Activated T-helper 1 cell treated with Interleukin-2 at 50 U/mL for 16 hours (primary cell): ENCODE measurements around the gene DPP4.

Experiments used
- DNase-seq: peaks from one replicate; pipeline ENCODE4 v3.0.0-alpha.2; 2020; ENCODE audit warnings: low read depth

DPP4 gene

DNA sequence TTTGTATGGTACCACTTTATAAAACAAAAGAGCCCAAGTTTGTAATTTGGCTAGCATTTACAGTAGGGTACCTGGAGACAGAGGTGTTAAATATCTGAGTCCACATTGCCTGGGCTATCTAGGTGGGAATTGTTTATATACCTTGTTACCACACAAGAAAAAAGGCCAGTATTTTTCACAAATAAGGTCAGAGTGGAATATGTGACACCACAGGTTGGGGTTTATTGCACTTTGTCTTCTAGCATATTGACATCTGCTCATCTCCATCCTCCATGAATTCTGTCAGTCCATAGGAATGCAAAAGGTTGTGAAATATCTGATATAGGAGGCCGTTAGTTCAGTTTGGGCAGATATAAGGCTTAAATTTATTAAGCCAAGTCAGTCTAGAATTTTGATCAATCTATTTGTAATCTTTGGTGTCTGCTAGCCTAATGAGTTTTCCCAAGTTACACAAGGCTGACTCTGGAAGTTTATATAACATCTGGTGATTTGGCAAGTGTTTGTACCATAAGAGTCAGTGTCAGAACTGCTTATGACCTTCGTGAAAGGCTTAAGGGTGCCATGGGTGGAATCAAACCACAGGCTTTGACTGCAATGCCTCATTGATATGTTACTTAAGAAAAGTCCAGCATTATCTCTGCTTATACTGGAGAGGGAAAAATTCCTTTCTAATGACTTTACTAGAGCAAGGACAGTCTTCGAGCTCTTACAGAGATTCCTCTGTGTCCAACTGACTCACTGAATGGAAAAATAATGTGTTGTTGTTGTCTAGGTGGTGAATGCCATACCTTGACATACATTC is 11.3 kb upstream of the DPP4 start:
- DNase-seq: no peak

DNA sequence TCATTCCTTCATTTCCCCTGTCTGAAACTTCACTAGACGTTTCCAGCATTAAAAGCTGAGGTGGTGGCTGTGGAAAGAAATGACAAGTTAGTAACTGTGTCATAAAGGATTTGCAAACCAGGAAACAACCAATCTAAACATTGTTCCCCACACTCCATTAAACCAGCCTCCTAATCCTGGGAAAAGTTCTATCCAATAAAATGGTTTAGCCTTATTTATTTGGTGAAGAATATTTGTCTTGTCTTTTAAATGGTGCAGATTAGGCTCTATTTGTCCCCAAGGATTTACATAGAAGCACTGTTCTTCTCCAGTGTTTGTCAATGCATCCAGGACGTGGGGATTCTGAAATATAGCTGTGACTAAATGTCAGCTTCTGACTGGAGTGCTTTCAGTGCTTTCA is 10.5 kb upstream of the DPP4 start:
- no peak for DNase-seq

DNA sequence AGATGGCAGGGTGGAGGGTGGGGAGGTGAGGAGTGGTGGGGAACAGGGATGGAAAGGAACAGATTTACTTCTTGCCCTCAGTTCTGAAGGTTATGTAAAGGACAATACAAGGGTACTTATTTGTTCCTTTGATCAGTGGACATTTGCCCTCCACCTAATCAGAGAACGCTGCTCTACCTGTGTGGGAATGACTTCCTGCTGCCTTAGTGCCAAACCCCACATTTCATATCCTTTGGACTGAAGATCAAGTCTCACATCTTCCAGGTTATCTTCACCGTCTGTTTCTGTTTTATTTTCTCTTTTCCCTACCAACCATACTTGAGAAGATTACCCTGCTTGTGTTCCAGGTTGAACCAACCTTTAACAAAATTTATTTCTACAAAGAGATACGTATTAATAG is 8.7 kb upstream of the DPP4 start:
- DNase-seq: no peak

DNA sequence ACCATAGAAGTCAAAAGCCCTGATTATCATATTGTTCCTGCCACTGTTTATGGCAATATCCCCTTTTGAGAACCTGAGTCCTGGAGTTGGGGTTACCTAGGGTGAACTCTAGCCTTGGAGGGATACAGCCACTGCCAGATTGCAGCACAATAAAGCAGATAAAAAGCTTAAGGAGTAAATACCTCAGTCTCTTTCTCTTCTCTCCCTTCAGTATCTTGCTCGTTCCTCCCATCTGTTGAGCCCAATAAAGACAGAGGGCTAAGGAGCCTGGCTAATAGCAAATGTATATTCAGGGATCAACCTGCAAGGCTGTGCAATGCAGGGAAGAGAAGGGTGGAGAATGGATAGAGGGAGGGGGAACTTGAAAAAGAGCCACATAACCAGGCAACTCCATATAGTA is 8.0 kb upstream of the DPP4 start:
- no peak for DNase-seq

DNA sequence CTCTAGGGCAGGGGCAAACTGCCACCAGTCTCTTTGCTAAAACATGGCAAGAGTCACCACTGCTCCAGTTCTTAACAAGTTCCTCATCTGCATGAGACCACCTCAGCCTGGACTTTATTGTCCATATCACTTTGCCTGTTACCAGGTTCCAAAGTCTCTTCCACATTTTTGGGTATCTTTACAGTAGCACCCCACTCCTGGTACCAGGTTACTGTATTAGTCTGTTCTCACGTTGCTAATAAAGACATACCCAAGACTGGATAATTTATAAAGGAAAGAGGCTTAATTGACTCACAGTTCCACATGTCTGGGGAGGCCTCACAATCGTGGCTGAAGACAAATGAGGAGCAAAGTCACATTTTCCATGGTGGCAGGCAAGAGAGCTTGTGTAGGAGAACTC is 5.5 kb upstream of the DPP4 start:
- DNase-seq: no peak

DNA sequence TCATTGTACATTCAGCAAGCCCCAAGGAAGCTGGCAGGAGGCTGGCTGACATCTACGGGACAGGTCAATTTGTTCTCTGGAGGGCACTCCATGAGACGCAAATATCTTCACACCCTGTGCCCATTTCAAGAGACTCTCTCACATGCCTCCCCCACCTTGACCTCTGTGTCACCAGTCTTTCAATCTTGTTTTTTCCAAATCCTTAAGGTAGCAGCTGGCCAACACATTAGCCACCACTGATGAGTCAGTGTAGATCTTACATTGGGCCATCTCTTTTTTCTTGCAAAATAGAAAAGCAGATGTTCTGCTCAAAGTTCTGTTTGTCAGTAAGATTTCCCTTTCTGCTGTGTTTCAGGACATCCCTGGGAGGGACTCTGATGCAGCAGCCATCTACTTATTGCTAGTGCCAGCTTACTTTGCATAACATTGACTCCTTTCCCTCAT is 1.7 kb upstream of the DPP4 start:
- DNase-seq: no peak

DNA sequence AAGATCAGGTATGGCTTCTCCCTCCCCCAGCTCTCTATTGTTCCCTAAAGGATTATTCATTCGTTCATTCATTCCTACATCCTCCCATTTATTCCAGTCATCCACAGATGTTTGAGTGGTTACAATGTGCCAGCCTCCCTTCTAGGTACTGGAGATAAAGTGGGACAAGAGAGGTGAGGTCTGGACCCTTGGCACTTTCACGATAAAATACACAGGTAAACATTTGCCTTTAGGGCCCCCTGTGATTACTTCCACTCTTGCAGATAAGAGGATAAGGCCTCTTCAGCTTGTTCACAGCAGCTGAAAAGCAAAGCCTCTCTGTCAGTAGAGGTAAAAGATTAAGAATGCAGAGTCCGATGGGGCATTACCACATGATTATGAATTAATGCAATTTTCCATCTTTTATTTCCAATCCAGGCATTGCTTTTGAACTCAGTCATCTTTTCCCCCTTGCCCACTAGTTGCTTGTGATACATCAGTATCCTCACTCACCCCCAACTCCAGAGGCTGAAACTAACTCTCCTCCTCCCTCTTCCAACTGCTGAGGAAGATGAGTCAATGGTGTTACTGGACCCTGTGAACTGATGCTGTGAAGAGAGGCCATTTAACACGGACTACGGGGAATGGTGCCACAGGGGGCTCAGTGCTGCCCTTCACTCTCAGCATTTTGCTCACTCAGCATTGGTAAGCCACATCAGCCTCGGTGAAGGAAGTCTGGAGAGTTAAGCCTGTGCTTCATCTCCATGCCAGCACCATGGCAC is 1.1 kb upstream of the DPP4 start:
- no peak for DNase-seq

DNA sequence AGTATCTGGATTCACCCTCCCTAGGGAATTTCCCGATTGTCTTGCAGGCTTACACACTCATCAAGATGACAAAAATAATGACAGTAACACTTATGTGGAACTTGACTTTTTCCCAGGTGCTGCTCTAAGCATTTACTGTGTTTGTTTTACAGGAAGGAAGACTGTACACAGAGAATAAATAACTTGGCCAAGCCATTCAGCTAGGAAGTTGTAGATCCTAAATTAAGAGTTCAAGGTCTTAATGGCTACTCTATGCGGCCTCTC is 549 bp upstream of the DPP4 start:
- no peak for DNase-seq

DNA sequence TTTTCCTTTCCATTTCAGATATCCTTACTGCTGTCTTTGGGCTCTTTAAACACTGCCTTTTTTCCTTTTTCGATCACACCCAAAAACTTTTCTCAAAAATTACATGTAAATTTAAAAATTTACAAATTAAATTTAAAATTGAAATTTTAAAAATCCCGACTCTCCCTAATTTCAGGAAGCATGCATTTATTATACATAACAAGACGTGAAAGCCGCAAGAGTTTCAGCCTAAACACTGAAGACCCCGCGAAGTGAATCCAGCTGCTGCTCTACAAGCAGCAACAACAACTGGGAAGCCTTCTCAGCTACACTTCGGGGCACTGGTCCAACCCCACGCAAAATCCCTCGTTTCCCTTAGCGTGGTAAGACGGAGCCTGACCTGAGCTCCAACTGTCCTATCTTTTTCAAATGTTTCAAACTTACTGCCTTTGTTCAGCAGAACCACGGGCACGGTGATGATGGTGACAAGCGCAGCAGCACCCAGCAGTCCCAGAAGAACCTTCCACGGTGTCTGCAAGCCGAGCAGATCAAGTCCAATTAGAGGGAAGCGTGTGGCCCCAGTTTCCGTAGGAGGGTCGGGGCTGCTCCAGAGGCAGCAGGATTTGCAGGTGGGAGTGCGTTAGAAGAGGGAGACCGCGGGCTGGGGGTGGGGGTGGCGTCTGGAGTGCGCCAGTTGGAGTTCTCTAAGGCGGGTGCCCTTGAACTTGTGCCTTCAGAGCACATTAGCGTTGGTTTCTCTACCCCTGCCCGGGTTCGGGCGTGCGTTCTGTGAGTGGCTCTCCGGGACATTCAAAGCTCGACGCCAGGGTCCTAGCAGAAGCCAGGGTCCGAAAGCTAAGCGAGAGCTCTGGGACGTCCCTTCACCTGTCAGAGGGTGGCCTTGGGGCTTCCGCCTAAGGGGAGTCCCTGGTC is 783 bp downstream of the DPP4 start:
- DNase-seq: no peak

DNA sequence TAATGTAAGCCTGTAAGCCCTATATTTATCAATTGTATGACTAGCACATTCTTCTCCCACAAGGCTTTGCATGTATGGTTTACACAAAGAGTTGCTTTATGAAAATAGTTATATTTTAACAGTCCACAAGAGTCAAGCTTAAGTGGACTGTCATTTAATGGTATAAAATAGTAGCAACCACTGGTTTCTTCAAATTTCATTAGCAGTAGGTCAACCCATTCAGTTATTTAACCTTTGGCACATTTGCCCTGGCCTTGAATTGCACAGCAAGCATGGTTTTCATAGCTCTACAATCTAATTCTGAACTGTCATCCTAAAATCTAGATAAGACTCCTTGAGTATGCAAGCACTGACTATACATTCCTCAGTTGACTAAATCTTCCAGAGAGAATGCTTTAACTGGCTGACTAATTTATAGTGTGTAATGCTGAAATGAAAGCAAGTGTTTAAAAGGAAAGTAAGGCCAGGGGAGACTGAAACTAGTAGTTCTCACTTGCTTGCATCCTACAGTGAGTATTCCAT is 1.8 kb downstream of the DPP4 start:
- DNase-seq: no peak

DNA sequence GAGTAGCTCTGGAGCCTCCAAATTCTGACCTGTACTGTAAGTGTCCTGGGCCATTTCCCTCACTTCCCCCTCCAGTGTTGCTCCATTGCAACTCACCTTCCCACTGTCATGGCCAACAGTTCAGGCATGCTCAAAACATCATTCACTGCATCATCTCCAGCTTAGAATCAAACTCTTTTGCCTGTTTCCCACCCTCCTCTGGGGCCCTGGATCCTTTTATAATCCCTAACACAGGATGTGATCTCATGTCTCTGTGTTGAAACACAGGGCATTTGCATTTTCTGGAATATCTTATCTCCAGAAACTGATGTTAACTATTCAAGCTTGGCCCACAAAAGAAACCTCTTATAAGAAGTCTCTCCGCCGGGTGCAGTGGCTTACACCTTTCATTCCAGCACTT is 3.0 kb downstream of the DPP4 start:
- DNase-seq: no peak

DNA sequence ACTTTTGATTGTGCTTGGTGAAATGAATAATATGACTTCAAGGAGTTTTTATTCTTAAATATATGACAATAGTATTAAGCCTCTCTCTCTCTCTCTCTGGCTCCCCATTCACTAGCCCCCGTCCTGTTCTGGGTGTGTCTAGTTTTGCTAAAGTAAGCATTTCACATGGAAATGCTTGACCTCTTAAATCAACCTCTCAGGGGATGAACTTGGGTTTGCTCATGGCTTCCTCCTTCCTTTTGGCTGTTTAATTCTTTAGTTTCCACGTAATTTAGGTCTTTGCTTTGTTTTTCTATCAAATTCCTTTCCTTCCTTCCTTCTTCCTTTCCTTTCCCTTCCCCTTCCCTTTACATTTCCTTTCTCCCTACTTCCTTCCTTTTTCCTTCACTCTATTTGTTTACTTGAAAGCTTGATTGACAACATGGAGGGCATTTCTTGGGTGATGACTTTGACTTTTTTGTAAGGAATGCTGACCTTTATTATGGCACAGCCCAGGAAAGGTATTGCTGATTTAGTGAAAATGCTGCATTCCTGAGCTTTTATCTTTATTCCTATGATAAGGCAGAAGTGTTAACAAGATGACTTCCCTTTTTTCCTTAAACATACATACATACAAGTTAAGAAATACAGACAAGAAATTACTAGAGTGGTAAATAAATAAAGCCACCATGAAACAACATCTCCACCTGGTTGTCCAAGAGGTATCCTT is 3.6 kb downstream of the DPP4 start:
- no peak for DNase-seq

DNA sequence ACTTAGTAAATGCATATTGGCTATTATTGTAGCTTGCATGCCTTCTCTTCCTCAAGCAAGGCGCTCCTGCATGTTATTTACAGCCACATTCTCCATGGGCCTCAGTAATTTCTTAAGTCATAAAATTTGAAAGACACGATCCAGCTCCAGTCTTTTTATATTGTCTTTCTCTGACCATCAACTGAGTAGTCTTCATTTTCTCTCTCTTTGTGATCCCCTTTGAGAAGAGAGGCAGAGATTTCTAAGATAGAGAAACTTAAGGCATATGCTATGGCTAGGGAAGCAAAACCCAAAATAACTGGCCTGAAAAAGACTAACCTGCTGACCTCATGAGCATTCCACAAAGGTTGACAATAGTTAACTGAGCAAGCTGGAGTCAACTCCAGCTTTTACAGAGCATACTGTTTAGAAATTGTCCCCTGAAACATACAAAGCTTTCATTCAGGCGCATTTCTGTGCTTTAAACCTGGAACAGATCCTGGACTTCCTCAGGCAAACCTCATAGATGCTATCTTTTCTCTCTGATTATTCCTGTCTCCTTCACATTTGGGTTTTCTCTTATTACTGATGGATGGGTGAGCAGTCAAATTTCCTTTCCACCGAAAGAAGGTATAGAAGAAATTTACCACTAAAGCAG is 4.6 kb downstream of the DPP4 start:
- DNase-seq: no peak

DNA sequence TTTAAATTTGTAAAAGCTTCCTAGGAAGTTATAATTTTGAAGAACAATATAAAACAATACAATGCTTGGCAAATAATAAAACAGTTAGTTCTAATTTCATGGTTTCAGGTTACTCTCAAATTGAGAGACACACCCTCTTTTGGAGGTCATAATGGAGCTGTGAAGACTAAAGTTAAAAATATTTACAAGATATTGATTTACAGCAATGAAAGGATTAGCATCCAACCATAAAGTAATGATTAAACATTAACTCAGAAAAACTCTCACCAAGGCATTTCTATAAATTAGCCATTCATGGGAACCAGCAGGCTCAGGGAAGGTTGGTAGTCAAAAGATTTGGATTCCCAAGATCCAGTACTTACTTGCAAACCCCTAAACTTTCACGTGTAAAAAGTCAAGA is 6.4 kb downstream of the DPP4 start:
- no peak for DNase-seq

DNA sequence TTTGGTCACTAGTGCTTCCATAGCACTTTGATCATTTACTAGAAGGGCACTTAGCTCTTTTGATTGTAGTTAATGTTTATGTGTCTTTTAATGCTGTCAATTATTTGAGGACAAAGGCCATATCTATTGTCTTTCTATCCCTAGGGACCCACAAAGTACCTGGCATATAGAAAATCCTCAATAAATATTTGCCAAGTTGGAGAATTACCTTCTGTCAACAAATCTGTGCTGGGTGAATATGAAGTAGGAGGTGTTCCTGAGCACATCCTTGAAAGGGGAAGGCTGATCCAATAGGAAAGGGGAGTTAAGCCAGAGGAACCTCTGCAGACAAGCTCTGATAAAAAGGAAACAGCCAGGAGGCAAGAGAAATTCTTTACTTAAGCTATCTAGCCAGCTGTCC is 8.2 kb downstream of the DPP4 start:
- DNase-seq: no peak

DNA sequence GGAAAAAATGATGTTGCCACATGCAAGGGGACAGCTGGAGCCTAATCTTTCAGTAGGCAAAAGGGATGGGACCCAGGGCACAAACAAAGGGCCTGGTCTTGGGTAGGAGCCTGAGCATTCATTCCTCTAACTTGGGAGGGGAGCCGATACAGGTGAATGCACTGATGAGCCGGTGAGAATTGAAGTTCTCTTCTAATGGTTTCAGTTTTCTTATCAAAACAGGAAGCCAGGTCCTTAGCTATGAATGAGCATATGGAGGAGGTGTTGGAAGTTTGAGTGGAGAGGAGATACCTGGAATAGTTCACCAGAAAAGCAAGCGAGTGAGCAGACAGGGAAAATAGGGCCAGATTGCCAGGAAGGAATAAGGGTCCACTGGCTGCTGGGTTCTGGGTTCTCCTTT is 10.1 kb downstream of the DPP4 start:
- DNase-seq: no peak

DNA sequence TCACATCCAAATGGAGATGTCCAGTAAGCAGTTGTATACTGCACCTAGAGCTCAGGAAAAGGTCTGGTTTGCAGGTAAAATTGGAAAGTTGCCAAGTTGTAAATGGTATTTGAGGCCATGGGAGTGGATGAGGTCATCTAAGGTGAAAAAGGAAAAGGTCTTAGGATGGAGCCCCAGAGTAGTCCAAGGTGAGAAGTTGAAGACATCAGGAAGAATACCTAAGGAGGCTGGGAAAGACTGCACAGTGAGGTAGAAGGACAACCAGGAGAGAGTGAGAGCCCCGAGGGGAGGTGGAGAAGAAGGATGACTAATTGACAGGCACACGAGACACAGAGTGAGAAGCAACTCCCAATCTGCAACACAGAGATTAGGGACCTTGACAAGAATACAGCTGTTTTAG is 10.7 kb downstream of the DPP4 start:
- no peak for DNase-seq

DNA sequence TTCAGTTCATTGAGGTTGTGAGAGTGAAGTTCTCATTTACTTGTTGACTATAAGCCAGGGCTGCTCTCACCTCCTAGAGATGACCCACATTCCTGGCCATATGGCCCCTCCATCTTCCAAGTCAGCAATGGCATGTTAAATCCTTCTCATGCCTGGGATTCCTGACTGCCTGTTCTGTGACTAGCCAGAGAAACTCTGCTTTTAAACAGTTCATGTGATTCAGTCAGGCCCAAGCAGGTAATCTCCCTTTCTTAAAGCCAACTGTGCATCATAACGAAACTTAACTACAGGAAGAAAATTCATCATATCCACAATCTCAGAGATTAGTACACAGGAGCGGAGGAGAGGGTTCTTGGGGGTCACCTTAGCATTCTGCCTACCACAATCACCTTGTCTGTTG is 11.5 kb downstream of the DPP4 start:
- no peak for DNase-seq

DNA sequence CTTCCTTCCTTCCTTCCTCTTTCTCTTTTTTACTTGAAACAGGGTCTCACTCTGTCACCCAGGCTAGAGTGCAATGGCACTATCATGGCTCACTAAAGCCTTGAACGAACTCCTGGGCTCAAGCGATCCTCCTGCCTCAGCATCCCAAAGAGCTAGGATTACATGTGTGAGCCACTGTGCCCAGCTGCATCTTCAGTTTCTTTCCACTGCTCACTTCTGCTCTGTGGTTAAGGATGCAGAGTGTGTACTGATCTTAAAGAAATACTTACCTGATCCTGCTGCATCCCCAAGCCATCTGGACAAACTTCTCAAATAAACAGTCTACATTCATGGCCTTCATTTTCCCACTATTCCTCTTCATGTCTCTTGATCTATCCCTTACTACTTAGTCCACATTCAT is 13.0 kb downstream of the DPP4 start:
- no peak for DNase-seq

DNA sequence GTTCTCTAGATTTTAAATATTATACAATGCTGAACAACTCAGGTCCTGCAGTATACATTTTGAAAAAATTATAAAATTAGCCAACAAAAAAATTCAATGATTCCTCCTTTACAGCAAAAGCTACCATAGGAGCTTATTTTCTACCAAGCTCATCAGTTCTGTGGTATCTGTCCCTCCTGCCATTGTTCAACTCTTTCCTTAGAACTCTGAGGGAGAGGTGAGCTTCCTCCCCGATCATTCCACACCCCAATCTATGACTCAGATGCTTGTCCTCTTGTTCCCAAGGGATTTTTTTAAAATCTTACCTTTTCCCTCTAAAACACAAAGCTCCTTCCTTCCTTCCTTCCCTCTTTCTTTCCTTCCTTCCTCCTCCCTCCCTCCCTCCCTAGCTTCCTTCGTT is 13.5 kb downstream of the DPP4 start:
- no peak for DNase-seq

DNA sequence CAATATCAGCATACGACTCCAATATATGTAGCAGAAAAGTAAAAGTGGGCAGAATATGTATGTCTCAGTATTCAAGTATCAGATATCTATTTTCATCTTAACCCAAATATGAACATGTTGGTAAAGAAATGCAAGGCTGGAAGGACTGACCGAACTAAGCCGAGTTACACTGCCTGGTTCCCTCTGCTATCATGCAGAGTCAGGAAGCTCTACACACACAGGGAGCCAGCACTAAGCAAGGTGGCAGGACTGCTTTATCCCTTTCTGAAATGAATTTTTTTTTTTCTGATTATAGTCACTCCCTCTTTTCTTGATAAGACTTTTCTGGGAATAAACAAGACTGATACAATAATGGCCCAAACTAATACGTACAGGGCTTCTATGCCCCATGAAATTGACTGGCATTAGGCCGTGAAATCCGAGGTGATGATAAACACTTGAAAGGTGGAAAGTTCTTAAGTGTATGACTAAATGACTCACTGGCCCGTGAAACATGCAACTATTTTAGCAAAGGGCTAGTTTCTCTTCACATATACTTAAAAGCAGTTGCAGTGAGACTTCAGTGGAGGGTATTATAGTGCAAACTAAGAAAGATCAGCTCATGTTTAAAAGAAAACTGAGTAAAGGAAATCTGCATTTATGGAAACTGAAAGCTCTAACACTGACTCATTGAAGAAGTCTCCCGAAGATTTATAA is 14.9 kb downstream of the DPP4 start:
- DNase-seq: no peak
